OCI-LY1 (cell line): ENCODE data around the gene NFIA.

Experiments
- H2AFZ ChIP-seq: fragments of 200-600 bp; sonication (generic), shearing (Covaris generic); 2 replicates; pipeline ENCODE4 v1.6.0; 2014; ENCODE audit warnings: antibody characterized with exemption, mild to moderate bottlenecking, low read length
- H3F3A ChIP-seq: fragments of 200-600 bp; sonication (generic), shearing (Covaris generic); 2 replicates; pipeline ENCODE4 v1.6.0; 2014; ENCODE audit warnings: mild to moderate bottlenecking, antibody characterized with exemption, low read length, moderate library complexity; ENCODE audit not compliant: insufficient read depth
- H3K27ac ChIP-seq: fragments of 200-600 bp; sonication (generic); 2 replicates; pipeline ENCODE4 v1.5.1; 2014; ENCODE audit warnings: low read length, mixed run types, mild to moderate bottlenecking, low read depth; ENCODE audit not compliant: poor library complexity, severe bottlenecking
- H3K27me3 ChIP-seq: fragments of 200-600 bp; sonication (generic); 2 replicates; pipeline ENCODE4 v1.6.0; 2014; ENCODE audit warnings: antibody characterized with exemption, mild to moderate bottlenecking, low read length, moderate library complexity; ENCODE audit not compliant: insufficient read depth
- H3K36me3 ChIP-seq: fragments of 200-600 bp; sonication (generic); 2 replicates; pipeline ENCODE4 v1.6.1; 2014; ENCODE audit warnings: mild to moderate bottlenecking, antibody characterized with exemption, low read length, moderate library complexity, mixed read lengths; ENCODE audit not compliant: insufficient read depth
- H3K4me1 ChIP-seq: fragments of 200-600 bp; sonication (generic); 2 replicates; pipeline ENCODE4 v1.5.1; 2014; ENCODE audit warnings: mild to moderate bottlenecking, low read length, moderate library complexity; ENCODE audit not compliant: insufficient read depth, severe bottlenecking
- H3K4me2 ChIP-seq: fragments of 200-600 bp; sonication (generic), shearing (Covaris generic); 2 replicates; pipeline ENCODE4 v1.6.1; 2014; ENCODE audit warnings: low read length
- H3K4me3 ChIP-seq: fragments of 200-600 bp; sonication (generic); 2 replicates; pipeline ENCODE4 v1.5.1; 2014; ENCODE audit warnings: low read length, low read depth, mild to moderate bottlenecking, mixed read lengths; ENCODE audit not compliant: poor library complexity, severe bottlenecking
- H3K79me2 ChIP-seq: fragments of 200-600 bp; shearing (Covaris generic); 2 replicates; pipeline ENCODE4 v1.6.1; 2016; ENCODE audit warnings: mixed run types, low read length, mixed read lengths; ENCODE audit not compliant: insufficient read depth
- H3K9ac ChIP-seq: fragments of 200-600 bp; sonication (generic), shearing (Covaris generic); 2 replicates; pipeline ENCODE4 v1.6.1; 2014; ENCODE audit warnings: mild to moderate bottlenecking, low read length, mixed read lengths
- H3K9me2 ChIP-seq: fragments of 200-600 bp; sonication (generic), shearing (Covaris generic); 2 replicates; pipeline ENCODE4 v1.6.1; 2014; ENCODE audit warnings: low read depth, mild to moderate bottlenecking, low read length, mixed read lengths
- H3K9me3 ChIP-seq: fragments of 200-600 bp; shearing (Covaris generic); 2 replicates; pipeline ENCODE4 v1.6.1; 2014; ENCODE audit warnings: low read length, mixed read lengths
- H4K20me1 ChIP-seq: fragments of 200-600 bp; sonication (generic), shearing (Covaris generic); 2 replicates; pipeline ENCODE4 v1.6.0; 2016; ENCODE audit warnings: mild to moderate bottlenecking, low read length; ENCODE audit not compliant: insufficient read depth
- EZH2 ChIP-seq: fragments of 200-600 bp; sonication (generic), shearing (Covaris generic); IDR thresholded peaks from 2 replicates; pipeline ENCODE4 v1.8.0; 2017; ENCODE audit warnings: borderline replicate concordance, mixed run types, mild to moderate bottlenecking, antibody characterized with exemption, low read length, moderate library complexity, mixed read lengths
- TF ChIP-seq, protein P1 (sequence below): fragments of 200-600 bp; sonication (generic), shearing (Covaris generic); IDR thresholded peaks from 2 replicates; pipeline ENCODE4 v1.5.1; 2017; ENCODE audit warnings: mild to moderate bottlenecking, antibody characterized with exemption, low read length, moderate library complexity, mixed read lengths

The NFIA gene

DNA sequence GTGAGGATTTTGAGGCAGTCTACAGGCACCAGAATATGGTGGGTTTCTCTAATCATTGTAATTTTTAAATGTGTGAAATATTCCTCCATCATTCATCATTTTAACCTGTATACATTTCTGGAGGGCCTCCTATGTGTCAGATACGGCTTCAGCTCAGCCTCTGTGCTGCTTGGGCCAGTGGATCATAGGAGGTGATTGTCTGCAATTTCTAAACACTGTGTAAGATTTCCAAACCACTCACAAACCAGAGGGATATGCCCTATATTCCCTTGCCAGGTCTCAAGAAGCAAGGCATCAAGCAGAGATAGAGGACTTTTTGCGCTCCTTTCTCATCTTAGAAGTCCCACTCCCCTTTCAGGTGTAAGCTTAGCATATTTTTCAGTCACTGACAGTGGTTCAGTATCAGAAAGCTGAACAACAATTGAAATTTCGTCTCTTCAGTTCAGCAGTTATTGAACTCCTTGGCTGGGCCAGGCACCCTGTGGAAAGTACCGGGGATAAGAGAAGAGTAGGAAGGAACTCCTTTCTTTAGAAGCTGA, 190.9 kb downstream of the NFIA start:
- no peak overlapping the region for H3K4me2 ChIP-seq
- no peaks in the 10 kb centered on the region for H3K27me3 ChIP-seq
- H3K9me3 ChIP-seq: no peaks in the 10 kb centered on the region
- no peak overlapping the region for H3K4me3 ChIP-seq
- H3F3A ChIP-seq: no peaks in the 10 kb centered on the region
- H3K27ac ChIP-seq: no peak overlapping the region
- H3K4me1 ChIP-seq: peaks cover 4% of the 10 kb centered on the region
- H3K9ac ChIP-seq: no peak overlapping the region
- TF ChIP-seq, protein P1, sequence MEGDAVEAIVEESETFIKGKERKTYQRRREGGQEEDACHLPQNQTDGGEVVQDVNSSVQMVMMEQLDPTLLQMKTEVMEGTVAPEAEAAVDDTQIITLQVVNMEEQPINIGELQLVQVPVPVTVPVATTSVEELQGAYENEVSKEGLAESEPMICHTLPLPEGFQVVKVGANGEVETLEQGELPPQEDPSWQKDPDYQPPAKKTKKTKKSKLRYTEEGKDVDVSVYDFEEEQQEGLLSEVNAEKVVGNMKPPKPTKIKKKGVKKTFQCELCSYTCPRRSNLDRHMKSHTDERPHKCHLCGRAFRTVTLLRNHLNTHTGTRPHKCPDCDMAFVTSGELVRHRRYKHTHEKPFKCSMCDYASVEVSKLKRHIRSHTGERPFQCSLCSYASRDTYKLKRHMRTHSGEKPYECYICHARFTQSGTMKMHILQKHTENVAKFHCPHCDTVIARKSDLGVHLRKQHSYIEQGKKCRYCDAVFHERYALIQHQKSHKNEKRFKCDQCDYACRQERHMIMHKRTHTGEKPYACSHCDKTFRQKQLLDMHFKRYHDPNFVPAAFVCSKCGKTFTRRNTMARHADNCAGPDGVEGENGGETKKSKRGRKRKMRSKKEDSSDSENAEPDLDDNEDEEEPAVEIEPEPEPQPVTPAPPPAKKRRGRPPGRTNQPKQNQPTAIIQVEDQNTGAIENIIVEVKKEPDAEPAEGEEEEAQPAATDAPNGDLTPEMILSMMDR: no peak
- H4K20me1 ChIP-seq: no peaks in the 10 kb centered on the region
- no peaks in the 10 kb centered on the region for H3K9me2 ChIP-seq
- no peaks in the 10 kb centered on the region for H3K79me2 ChIP-seq
- 0 out of 2 replicates have a peak, but pooled peaks cover 5% of the 10 kb centered on the region for H3K36me3 ChIP-seq
- no peak overlapping the region for H2AFZ ChIP-seq

DNA sequence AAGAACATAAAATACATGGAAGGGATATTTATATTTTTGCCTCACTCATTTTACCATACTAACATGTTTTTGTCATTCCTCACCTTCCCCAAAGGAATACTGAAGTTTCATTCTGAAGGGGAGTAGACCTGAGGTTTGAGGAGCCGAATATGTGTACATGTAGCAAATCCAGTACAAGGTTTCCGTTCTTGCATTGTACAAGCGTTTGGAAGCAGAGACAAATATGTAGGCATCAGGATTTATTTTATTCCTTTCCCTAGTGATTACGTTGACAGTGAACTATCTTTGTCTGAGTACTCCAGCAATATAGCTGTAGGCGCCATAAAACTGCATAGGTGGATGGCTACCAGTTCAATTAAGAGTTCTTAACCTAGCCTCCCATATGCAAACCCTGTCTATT, 191.5 kb downstream of the NFIA start:
- Histone ChIP-seq H3K27me3 (no peaks in the 10 kb centered on the region), H3K4me3 (no peak overlapping the region), H3K9me3 (no peaks in the 10 kb centered on the region), H3F3A (no peaks in the 10 kb centered on the region), H3K4me2 (no peak overlapping the region), H3K27ac (no peak overlapping the region), H3K36me3 (0 out of 2 replicates have a peak, but pooled peaks cover 5% of the 10 kb centered on the region), H3K4me1 (peaks cover 7% of the 10 kb centered on the region), H3K79me2 (no peaks in the 10 kb centered on the region), H3K9ac (no peak overlapping the region), H4K20me1 (no peaks in the 10 kb centered on the region), H3K9me2 (no peaks in the 10 kb centered on the region), H2AFZ (no peak overlapping the region)
- TF ChIP-seq, protein P1: no peak
- no peak for TF ChIP-seq EZH2

DNA sequence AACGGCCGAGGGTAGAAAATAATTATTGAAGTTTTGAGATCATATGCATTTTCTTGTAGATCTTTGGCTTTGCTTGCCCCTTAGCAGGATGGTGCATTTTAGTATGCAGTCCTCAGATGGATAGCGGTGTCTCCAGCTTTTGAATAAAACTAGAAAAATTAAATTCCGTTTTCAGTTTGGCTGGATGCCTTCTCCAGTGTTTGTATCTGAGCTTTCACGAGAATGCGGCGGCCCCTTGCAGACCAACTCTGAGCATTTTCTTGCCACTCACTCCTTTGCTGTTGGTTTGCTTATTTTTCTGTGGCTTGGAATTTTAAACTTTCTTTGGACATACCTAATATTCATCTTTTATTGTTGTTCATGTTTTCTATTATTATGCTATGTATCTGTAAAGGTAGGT, 192.6 kb downstream of the NFIA start:
- Histone ChIP-seq H4K20me1 (no peaks in the 10 kb centered on the region), H3K4me1 (peaks cover 12% of the 10 kb centered on the region), H3K4me2 (no peak overlapping the region), H3K27ac (no peak overlapping the region), H3K36me3 (0 out of 2 replicates have a peak, but pooled peaks cover 5% of the 10 kb centered on the region), H3K4me3 (no peak overlapping the region), H3K9me3 (no peaks in the 10 kb centered on the region), H3K9me2 (no peaks in the 10 kb centered on the region), H3K9ac (no peak overlapping the region), H3K79me2 (no peaks in the 10 kb centered on the region), H2AFZ (no peak overlapping the region), H3F3A (no peaks in the 10 kb centered on the region), H3K27me3 (no peaks in the 10 kb centered on the region)
- TF ChIP-seq EZH2: no peak
- TF ChIP-seq, protein P1: no peak
